IPS-20b (cell line): Measurements from ENCODE around the gene MEOX1.

Experiments used
- H3K27ac ChIP-seq: one replicate; pipeline ENCODE4 v1.5.1; 2013; ENCODE audit warnings: low read length
- H3K27me3 ChIP-seq: 2 replicates; pipeline ENCODE4 v1.6.1; 2013; ENCODE audit warnings: mild to moderate bottlenecking, low read length, inconsistent platforms; ENCODE audit not compliant: insufficient read depth
- H3K36me3 ChIP-seq: 2 replicates; pipeline ENCODE4 v1.6.1; 2013; ENCODE audit warnings: low read depth, mild to moderate bottlenecking, inconsistent platforms, low read length, moderate library complexity; ENCODE audit not compliant: insufficient read depth
- H3K4me1 ChIP-seq: 2 replicates; pipeline ENCODE4 v1.6.1; 2013; ENCODE audit warnings: mild to moderate bottlenecking, control low read depth, inconsistent platforms, low read length, moderate library complexity; ENCODE audit not compliant: insufficient read depth
- H3K4me3 ChIP-seq: 2 replicates; pipeline ENCODE4 v1.5.1; 2013; ENCODE audit warnings: mild to moderate bottlenecking, low read length, inconsistent platforms
- H3K9ac ChIP-seq: 2 replicates; pipeline ENCODE4 v1.6.1; 2013; ENCODE audit warnings: low read depth, mild to moderate bottlenecking, inconsistent platforms, low read length, moderate library complexity
- H3K9me3 ChIP-seq: 2 replicates; pipeline ENCODE4 v1.6.1; 2013; ENCODE audit warnings: mild to moderate bottlenecking, low read depth, low read length, inconsistent platforms; ENCODE audit not compliant: insufficient read depth

The MEOX1 gene

GRCh38 chr17:43597624-43598356 is 63.9 kb downstream of the MEOX1 start:
- Histone ChIP-seq H3K27me3 (no peaks in the 10 kb centered on the region), H3K4me1 (no peaks in the 10 kb centered on the region; the same call in 1 of the 2 replicates), H3K36me3 (no peaks in the 10 kb centered on the region), H3K27ac (no peak overlapping the region), H3K9me3 (no peaks in the 10 kb centered on the region), H3K9ac (no peak overlapping the region), H3K4me3 (no peak overlapping the region)

GRCh38 chr17:43595466-43595865 is 66.3 kb downstream of the MEOX1 start:
- Histone ChIP-seq H3K27me3 (no peaks in the 10 kb centered on the region), H3K9ac (no peak overlapping the region), H3K4me1 (peaks cover 2% of the 10 kb centered on the region), H3K36me3 (no peaks in the 10 kb centered on the region), H3K4me3 (no peak overlapping the region), H3K27ac (no peak overlapping the region), H3K9me3 (no peaks in the 10 kb centered on the region)

- H3K27me3 ChIP-seq, result no peaks in the 10 kb centered on the region
- no peaks in the 10 kb centered on the region for H3K9me3 ChIP-seq
- H3K36me3 ChIP-seq, result no peaks in the 10 kb centered on the region
- H3K4me1 ChIP-seq, result peaks cover 2% of the 10 kb centered on the region; the same call in 1 of the 2 replicates
- H3K9ac ChIP-seq, result peak overlapping the region; percentile 33; the same call in 1 of the 2 replicates
- H3K4me3 ChIP-seq, result no peak overlapping the region
- H3K27ac ChIP-seq, result no peak overlapping the region
These were observed 69.8 kb downstream of the MEOX1 start for GRCh38 chr17:43591779-43592562.

- Histone ChIP-seq H3K4me1 (peaks cover 2% of the 10 kb centered on the region; the same call in 1 of the 2 replicates), H3K4me3 (no peak overlapping the region), H3K9me3 (no peaks in the 10 kb centered on the region), H3K36me3 (no peaks in the 10 kb centered on the region), H3K27ac (no peak overlapping the region), H3K9ac (no peak overlapping the region), H3K27me3 (no peaks in the 10 kb centered on the region)
These were observed 70.7 kb downstream of the MEOX1 start for GRCh38 chr17:43591001-43591400.
